Measurements from ENCODE around the gene OSER1.
"Not testable (repeated sequence)": the region's sequence is repeated elsewhere in the genome, so short reads cannot be mapped to it uniquely, and the experiment has no call there.

Gene OSER1

GRCh38 chr20:44210406-44211176 lies at the start of gene OSER1:
Gene OSER1, minus strand, starts transcription at chr20:44210771. Its CDS starts 3,814 bp downstream, at chr20:44206957.
- peak; percentile 96 to 97 for DNase-seq (ENCODE audit: low read depth in 2 of 2)

GRCh38 chr20:44258226-44258890 lies 47.8 kb upstream of the OSER1 start:
- DNase-seq (ENCODE audit: low read depth in 2 of 2), result no peak

GRCh38 chr20:44256961-44257360 lies 46.4 kb upstream of the OSER1 start:
- no peak for DNase-seq (ENCODE audit: low read depth in 2 of 2)

- no peak for DNase-seq (ENCODE audit: low read depth in 2 of 2)
Measured at GRCh38 chr20:44255942-44256341, 45.4 kb upstream of the OSER1 start.

GRCh38 chr20:44254073-44254472 lies 43.5 kb upstream of the OSER1 start:
- DNase-seq (ENCODE audit: low read depth in 2 of 2), result no peak

- no peak for DNase-seq (ENCODE audit: low read depth in 2 of 2)
Measured at GRCh38 chr20:44253528-44253927, 43.0 kb upstream of the OSER1 start.

- DNase-seq (ENCODE audit: low read depth in 2 of 2), result no peak
Measured at GRCh38 chr20:44251284-44251683, 40.7 kb upstream of the OSER1 start.

GRCh38 chr20:44248410-44248759 lies 37.8 kb upstream of the OSER1 start:
- no peak for DNase-seq (ENCODE audit: low read depth in 2 of 2)

GRCh38 chr20:44247586-44248409 lies 37.2 kb upstream of the OSER1 start:
- DNase-seq (ENCODE audit: low read depth in 2 of 2), result no peak

- DNase-seq (ENCODE audit: low read depth in 2 of 2), result no peak
Measured at GRCh38 chr20:44247131-44247571, 36.6 kb upstream of the OSER1 start, which contains the start of gene GDAP1L1. Gene GDAP1L1, plus strand, starts transcription at chr20:44247308. Its CDS starts 27 bp downstream, at chr20:44247335.

GRCh38 chr20:44245977-44246376 lies 35.4 kb upstream of the OSER1 start:
- DNase-seq (ENCODE audit: low read depth in 2 of 2), result no peak

GRCh38 chr20:44241796-44242195 lies 31.2 kb upstream of the OSER1 start:
- no peak for DNase-seq (ENCODE audit: low read depth in 2 of 2)

GRCh38 chr20:44236840-44237239 lies 26.3 kb upstream of the OSER1 start:
- DNase-seq (ENCODE audit: low read depth in 2 of 2), result not testable (repeated sequence)

GRCh38 chr20:44235702-44236101 lies 25.1 kb upstream of the OSER1 start:
- DNase-seq (ENCODE audit: low read depth in 2 of 2), result no peak

GRCh38 chr20:44234566-44235317 lies 24.2 kb upstream of the OSER1 start:
- no peak for DNase-seq (ENCODE audit: low read depth in 2 of 2)

- DNase-seq (ENCODE audit: low read depth in 2 of 2), result no peak
Measured at GRCh38 chr20:44233436-44234016, 23.0 kb upstream of the OSER1 start.

- DNase-seq (ENCODE audit: low read depth in 2 of 2), result not testable (repeated sequence)
Measured at GRCh38 chr20:44232469-44232856, 21.9 kb upstream of the OSER1 start.

- no peak for DNase-seq (ENCODE audit: low read depth in 2 of 2)
Measured at GRCh38 chr20:44231713-44232468, 21.3 kb upstream of the OSER1 start.

- DNase-seq (ENCODE audit: low read depth in 2 of 2), result no peak
Measured at GRCh38 chr20:44231193-44231592, 20.6 kb upstream of the OSER1 start.

- DNase-seq (ENCODE audit: low read depth in 2 of 2), result no peak
Measured at GRCh38 chr20:44228465-44229258, 18.1 kb upstream of the OSER1 start.

Data from stimulated activated CD4-positive, alpha-beta T cell treated with anti-CD3 and anti-CD28 coated beads, Interleukin-1b, Interleukin-23, amount 100 ng/mL, for 1 hour (primary cell).